GM21737 (cell line): ENCODE results near the gene TUBG2.

Source experiments
- ATAC-seq: cut with Tn5 transposase; IDR thresholded peaks from one replicate; pipeline ENCODE4 v1.9.1; 2021; ENCODE audit warnings: mild to moderate bottlenecking, moderate library complexity; ENCODE audit not compliant: unreplicated experiment

The TUBG2 gene

DNA sequence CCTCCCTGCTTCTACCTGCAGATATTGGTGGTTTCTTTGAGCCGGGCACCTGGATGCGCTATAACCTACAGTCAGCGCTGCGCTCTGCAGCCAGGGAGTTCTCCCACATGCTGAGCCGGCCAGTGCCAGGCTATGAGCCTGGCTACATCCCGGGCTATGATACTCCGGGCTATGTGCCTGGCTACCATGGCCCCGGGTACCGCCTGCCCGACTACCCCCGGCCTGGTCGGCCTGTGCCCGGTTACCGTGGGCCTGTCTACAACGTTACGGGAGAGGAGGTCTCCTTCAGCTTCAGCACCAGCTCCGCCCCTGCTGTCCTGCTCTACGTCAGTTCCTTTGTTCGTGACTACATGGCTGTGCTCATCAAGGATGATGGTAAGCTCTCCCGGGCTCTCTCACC, 36.4 kb downstream of the TUBG2 start:
- no peak for ATAC-seq

DNA sequence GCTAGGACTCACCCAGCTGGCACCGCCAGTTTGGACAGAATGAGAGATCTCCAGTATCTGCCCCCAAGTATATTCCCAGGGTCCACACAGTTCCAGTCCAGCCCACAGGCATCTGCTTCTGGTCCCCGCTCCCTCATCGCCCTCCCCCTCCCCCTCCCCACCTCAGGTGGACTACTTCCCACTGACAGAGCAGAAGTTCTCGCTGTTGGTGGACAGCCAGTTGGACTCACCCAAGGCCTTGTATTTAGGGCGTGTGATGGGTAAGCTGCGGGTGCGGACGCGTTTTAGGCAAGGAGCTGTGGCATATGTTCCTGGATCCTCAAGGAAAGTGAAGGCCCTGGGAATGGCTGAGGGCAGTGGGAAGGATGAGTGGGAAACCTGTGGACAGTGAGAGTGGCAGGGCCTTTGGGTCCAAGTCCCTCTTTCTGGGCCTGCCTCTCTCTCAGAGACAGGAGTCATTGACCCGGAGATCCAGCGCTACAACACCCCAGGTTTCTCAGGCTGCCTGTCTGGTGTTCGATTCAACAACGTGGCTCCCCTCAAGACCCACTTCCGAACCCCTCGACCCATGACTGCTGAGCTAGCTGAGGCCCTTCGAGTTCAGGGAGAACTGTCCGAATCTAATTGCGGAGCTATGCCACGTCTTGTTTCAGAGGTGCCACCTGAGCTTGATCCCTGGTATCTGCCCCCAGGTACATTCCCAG, 38.2 kb downstream of the TUBG2 start:
- ATAC-seq = no peak

DNA sequence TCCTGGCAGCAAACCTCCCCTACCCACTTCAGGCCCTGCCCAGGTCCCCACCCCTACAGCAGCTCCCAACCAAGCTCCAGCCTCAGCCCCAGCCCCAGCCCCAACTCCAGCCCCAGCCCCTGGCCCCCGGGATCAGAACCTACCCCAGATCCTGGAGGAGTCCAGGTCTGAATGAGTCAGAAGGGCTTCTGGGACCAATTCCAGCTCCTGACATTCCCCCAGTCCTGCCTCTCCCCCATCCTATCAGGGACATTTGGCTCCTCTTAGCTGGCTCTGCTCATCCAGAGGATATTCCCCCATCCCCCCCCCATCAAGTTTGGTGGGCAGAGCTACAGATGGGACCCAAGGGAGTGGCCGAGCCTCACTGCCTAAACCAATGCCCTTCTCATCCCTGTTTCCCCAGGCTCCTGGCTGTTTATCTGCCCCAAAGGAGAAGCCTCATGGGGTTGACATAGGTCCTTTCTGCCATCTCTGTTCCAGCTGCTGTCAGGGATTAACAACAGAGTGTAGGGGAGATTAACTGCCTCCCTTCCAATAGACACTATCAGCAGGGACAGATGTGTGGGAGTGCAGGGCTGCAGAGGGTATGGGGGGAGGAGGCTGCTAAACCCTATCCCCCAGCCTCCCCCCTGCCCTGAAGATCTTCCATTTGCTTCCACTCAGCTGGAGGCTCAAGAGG, 39.8 kb downstream of the TUBG2 start:
- ATAC-seq = no peak

DNA sequence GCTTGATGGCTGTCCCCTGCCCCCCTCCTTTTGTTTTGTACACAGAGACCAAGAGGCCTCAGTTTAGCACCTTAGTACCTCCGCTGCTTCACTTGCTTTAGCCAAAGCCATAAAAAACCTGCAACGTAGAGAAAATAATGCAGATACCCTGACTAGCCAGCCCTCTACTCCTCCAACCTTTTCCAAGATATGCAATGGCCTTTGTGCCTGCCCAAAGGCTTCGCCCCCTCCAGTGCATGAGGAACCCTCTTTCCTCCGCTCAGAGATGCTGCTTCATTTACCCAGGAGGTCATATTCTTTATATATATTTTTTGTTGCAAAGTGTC, 40.3 kb downstream of the TUBG2 start:
- no peak for ATAC-seq

DNA sequence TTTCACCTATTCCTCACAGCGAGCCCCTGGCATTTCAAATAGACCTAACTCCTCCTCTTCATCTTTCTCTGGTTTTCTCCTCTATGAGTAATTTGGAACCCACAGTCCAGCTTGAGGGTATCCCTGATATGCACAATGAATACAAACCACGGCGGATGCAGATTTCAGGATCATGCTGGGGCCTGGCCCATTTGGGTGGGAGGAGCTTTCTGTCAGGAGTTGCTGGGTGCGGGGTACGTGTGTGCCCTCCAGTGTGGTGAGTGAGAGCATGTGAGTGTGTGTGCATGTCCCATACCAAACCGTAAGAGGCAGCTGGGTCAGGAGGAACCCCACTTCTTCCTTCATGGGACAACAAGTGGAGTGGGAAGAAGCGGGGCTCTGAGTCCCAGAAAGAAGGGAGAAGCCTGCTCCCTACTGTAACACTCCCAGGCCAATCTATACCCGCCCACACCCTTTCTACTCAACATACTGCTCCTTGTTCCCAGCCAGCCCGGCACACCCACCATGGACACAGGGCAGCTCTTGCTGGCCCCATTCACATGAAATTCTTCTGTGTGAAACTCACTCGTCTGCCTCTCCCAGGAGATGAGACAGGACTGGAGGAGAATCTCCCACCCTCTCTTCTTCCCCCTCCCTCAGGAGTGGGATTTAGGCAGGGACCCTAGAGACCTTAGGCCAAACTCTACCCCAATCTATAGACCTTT, 41.7 kb downstream of the TUBG2 start:
- no peak for ATAC-seq

DNA sequence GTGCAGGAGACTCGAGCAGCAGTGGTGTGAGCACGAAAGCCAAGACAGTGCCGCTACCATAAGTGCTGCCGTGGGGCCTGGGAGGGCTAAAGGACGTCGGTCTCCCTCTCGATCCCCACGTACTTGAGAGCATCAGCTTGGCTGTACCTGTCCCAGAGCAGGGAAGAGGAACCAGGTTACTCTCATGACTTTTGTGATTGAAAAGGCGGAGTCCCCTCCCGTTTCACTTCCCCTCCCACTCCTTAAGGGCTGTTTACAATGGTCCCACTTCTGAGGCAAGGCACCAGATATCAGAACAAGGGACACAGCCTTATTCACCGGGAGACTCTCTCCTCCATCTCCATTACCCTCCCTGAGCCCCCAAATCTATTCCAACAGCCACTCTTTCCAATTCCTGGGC, 43.4 kb downstream of the TUBG2 start:
- no peak for ATAC-seq

DNA sequence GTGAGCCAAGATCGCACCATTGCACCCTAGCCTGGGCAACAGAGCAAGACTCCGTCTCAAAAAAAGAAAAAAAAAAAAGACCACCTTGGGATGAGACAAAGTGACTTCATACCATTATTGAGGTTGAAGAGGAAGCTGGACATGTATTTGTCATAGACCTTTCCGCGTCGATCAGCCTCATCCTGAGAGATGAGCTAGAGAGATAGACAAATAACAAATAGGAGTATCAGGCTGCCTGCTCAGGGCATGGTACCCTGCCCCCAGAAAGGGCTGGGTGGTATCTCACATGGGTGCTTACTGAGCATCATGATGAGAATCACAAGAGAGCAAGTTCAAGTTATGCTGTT, 45.4 kb downstream of the TUBG2 start:
- peak; percentile 14 for ATAC-seq

DNA sequence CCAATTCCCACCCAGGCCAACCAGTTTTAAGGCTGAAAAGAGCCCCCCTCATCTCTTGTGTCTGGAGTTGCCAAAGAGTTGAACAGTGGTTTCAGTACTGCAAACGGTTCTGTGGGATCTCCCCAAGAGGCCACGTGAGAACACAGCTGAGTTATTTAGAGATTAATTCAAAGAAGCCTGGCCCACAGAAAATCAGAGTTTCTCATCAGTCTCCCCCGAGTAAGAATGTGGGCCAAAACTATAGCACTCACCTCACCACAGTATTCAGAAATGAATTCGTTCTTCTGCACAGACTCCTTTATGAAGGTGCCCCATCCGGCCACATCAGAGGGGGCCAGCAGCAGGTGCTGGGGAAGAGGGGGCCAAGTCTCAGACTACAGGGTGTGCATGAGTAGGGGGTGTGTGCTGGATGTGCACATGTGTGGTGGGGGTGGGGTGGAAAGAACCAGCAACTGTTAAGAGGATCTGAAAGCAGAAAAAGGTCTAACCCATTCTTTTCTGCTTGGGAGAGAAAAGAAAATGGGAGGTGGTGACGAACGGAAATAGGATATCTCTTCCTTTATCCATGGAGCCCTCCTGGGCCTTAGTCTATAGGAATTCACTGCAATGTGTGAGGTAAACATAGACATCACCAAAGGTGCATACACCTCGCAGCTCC, 45.9 kb downstream of the TUBG2 start:
- peak; percentile 70 for ATAC-seq

DNA sequence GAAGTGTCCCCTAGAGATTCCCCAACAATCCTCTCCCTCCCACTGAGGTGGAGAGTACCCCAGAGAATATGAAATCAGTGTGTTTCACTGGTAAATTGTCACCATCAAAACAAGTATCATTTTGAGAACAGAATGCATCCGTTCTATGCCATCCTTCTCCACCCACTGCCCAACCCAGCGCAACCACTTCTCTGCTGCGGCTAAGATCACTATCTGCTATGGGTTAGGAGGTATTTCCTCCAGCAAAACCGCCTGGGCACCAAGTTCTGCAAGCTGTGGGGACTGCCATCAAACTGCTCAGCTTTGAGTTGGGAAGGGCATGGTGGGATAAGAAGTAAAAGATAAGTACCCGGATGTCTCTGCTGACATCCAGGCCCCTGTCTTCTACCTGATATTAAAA, 47.6 kb downstream of the TUBG2 start:
- no peak for ATAC-seq

DNA sequence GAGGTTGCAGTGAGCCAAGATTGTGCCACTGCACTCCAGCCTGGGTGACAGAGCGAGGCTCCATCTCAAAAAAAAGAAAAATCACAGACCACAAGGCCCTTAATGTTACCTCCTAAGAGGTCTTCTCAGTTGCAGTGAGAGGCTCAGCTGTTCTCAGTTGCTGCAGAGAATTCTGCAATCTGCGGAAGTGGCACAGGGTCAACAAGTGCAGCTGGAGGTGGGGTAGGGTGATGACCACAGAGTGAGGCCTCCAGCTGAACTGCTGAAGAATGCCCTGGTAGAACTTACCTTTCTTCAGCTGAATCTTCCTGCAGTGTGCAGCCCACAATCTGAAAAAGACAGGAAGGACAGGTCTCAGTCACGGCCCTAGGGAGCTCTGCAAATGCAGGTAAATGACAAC, 49.5 kb downstream of the TUBG2 start:
- ATAC-seq = no peak

DNA sequence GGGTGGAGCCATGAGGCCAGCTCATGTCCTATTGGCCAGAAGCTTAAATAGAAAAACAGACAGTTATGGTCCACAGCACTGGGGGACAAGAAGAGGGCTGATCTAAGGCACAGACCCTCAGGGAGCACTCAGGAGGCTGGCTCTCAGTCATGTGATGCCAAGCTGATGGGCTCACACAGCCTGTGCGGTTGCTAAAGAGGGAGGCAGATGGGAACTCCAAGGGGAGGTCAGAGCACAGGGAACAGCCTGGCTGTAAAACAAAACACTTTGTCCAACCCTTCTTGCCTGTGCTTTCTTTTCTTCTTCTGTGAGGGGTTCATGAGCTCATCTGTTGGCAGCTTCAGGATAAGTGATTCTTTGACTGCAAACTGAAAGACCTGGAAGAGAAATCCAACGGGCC, 50.5 kb downstream of the TUBG2 start:
- no peak for ATAC-seq
